GM23338 (cell line): Measurements from ENCODE around the gene OR52W1. TPM values are rescaled to one million over a fixed set of nuclear protein-coding genes. Genes with fewer than 3 reads are reported as not detected.

Experiments used
- CREB1 ChIP-seq: fragments of 250-450 bp; sonication (Bioruptor Pico); IDR thresholded peaks from 2 replicates; pipeline ENCODE4 v1.5.0; 2020; ENCODE audit warnings: low read depth, mild to moderate bottlenecking, moderate library complexity
- EZH2 ChIP-seq: fragments of 200-600 bp; sonication (generic); IDR thresholded peaks from one replicate; pipeline ENCODE4 v1.8.0; 2017; ENCODE audit warnings: antibody characterized with exemption, mild to moderate bottlenecking, low read depth; ENCODE audit not compliant: unreplicated experiment
- EZH2phosphoT487 ChIP-seq: fragments of 200-600 bp; sonication (generic); IDR thresholded peaks from one replicate; pipeline ENCODE4 v1.8.1; 2018; ENCODE audit warnings: antibody characterized with exemption; ENCODE audit not compliant: unreplicated experiment
- POLR2AphosphoS5 ChIP-seq: IDR thresholded peaks from 2 replicates; pipeline ENCODE4 v1.6.1; 2016; ENCODE audit warnings: antibody characterized with exemption, low read depth
- REST ChIP-seq: IDR thresholded peaks from one replicate; pipeline ENCODE4 v1.6.1; 2018; ENCODE audit warnings: antibody characterized with exemption; ENCODE audit not compliant: unreplicated experiment
- ZNF114 ChIP-seq: fragments of 250-450 bp; sonication (Bioruptor Pico); IDR thresholded peaks from 2 replicates; pipeline ENCODE4 v1.5.0; 2020; ENCODE audit warnings: mild to moderate bottlenecking, moderate library complexity
- ZNF331 ChIP-seq: fragments of 250-450 bp; sonication (Bioruptor Pico); IDR thresholded peaks from 2 replicates; pipeline ENCODE4 v1.5.0; 2020; ENCODE audit warnings: low read depth, mild to moderate bottlenecking, moderate library complexity
- ZNF462 ChIP-seq: fragments of 250-450 bp; sonication (Bioruptor Pico); IDR thresholded peaks from 2 replicates; pipeline ENCODE4 v1.5.0; 2020; ENCODE audit warnings: mild to moderate bottlenecking, moderate library complexity
- polyA plus RNA-seq: library from polyadenylated mRNA; unstranded; fragments of >200 nt; fragmentation: Nextera tagmentation; extraction: Ambion mirVana; gene quantifications from 2 replicates; pipeline ENCODE4 v1.2.1, GENCODE V29; 2016
- total RNA-seq: library from RNA; depleted of rRNA; stranded (reverse); fragments of >200 nt; shearing (Covaris generic); gene quantifications from 2 replicates; pipeline ENCODE4 v1.2.3, GENCODE V29; 2014

The OR52W1 gene
- total and polyA plus RNA-seq, 2 experiments from 2014 or later: not detected

- TF ChIP-seq ZNF462 (CRISPR knock-in tag) (no peak), EZH2 (no peak), REST (no peak), CREB1 (CRISPR knock-in tag) (no peak), ZNF331 (CRISPR knock-in tag) (no peak), POLR2AphosphoS5 (no peak), EZH2phosphoT487 (no peak), ZNF114 (CRISPR knock-in tag) (no peak)
Observed at GRCh38 chr11:6238902-6239301, 39.9 kb downstream of the OR52W1 start, which contains the start of gene CNGA4 (continued).
